NCI-H1105 (cell line): Measurements from ENCODE around the gene PRPSAP2.
"Not testable (repeated sequence)": the region's sequence is repeated elsewhere in the genome, so short reads cannot be mapped to it uniquely, and the experiment has no call there.

Experiments used
- DNase-seq: peaks from one replicate; lab custom pipeline; 2025; lab: John Stamatoyannopoulos, UW

The PRPSAP2 gene

DNA sequence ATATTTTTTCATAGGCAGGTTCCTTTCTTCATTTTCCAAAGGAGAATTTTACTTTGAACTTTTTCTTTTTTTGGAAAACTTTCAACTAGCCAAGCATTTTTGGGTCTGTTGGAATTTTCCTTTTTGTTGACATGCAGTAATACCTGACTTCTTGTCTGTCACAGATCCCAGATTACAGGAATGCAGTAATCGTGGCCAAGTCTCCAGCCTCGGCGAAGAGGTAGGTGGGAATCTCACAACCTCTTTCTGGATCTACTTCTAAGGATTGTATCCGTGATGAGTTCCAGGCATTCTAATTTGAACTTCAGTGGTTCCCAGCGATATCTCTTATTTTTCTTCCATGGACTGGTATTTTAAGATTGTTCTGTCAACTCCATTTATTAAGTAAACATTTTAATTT is 31.7 kb downstream of the PRPSAP2 start:
- no peak for DNase-seq

DNA sequence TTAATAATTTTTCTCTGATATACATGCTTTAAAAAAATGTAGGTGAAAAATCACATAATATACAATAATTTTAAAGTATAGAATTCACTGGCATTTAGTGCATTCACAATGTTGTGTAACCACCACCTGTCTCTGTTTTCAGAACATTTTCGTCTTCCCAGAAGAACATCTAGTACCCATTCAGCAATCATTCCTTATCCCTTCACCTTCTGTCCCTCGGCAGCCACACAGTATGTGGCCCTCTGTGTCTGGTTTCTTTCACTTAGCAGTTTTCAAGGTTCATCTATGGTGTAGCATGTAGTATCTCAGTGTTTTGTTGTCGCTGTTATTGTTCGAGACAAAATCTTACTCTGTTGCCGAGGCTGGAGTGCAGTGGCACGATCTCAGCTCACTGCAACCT is 33.6 kb downstream of the PRPSAP2 start:
- DNase-seq: no peak

GRCh38 chr17:18896146-18896545 is 38.2 kb downstream of the PRPSAP2 start:
- DNase-seq: no peak

GRCh38 chr17:18896947-18897346 is 39.0 kb downstream of the PRPSAP2 start:
- no peak for DNase-seq

GRCh38 chr17:18904482-18904881 is 46.6 kb downstream of the PRPSAP2 start:
- DNase-seq: no peak

DNA sequence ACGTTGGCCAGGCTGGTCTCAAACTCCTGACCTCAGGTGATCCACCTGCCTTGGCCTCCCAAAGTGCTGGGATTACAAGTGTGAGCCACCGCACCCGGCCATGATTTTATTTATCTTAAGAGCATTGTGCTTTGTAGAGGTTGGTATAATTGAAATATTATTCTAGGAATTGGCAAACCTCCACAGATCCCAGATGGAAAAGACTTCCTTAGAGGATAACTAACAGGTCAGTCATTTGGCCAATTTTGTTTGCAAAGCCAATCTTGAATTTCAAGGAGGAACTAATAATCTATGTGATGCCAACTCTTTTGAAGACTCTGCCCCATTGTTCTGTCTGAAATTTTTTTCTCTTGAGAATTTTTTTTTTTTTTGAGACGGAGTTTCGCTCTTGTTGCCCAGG is 47.3 kb downstream of the PRPSAP2 start:
- DNase-seq: no peak

GRCh38 chr17:18910326-18910725 is 52.4 kb downstream of the PRPSAP2 start:
- DNase-seq: no peak

GRCh38 chr17:18910881-18911280 is 53.0 kb downstream of the PRPSAP2 start:
- DNase-seq: no peak

DNA sequence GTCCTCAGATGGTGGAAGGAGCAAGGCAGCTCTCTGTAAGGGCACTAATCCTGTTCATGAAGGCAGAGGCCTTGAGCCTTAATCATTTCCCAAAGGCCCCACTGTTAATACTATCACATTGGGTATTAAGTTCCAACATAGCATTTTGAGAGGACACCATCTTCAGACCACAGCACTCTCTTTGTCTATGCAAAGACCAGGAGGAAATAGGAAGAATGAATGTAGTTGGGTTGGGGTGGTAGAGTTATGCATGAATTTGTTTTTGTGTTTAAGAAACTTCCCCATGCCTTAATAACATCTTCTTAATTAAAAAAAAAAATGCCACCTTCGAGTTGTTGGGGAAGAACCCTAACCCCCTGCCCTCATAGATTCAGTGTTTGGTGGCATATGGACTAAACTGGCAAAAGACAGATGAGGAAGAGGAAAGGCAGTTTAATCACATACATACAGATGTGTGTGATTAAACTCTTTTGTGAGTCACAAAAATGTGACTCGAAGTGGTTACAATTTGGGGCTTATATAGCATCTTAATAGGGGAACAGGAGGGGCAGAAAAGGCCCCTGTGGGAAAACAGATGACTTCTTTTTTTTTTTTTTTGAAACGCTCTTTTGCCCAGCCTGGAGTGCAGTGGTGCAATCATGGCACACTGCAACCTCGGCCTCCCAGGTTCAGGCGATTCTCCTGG is 59.0 kb downstream of the PRPSAP2 start:
- no peak for DNase-seq

GRCh38 chr17:18917506-18918032 is 59.6 kb downstream of the PRPSAP2 start:
- no peak for DNase-seq

DNA sequence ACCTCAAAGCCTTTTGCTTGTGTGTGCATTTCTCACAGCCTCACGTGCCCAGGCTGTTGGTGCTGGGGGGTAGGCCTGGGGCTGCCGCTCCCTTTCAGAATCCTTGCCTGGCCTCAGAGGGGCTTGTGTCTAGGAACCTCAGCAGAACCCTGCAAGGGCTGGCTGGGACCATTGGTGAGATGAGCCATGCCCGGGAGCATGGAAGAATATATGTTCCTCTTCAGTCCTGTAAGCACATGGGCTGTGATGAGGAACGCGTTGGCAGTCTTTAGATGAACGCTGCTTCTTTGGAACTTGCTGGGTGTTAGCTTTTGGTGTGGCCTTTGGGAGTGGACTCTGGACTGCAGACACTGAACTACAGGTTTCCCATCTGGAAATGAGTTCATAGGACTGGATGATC is 62.0 kb downstream of the PRPSAP2 start:
- no peak for DNase-seq

DNA sequence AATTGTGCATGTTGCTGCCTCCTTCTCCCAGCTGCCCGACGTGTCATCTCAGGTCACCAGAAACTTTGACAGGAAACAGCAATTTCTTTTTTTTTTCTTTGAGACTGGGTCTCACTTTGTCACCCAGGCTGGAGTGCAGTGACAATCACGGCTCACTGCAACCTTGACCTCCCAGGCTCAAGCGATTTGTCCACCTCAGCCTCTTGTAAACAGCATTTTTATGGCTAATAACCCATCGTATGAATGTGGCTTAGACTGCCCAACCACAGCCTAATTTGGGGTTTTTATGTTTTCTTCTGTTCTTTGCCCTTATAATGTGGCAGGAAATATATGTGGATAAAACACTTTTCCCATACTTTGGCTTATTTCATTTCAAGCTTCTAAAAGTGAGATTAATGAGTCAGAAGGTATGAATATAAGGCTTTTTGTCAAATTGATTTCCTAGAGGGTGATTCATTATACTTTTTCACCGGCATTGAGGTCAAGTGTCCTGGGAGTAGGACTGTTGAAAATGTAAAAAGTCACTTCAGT is 63.0 kb downstream of the PRPSAP2 start:
- DNase-seq: no peak

DNA sequence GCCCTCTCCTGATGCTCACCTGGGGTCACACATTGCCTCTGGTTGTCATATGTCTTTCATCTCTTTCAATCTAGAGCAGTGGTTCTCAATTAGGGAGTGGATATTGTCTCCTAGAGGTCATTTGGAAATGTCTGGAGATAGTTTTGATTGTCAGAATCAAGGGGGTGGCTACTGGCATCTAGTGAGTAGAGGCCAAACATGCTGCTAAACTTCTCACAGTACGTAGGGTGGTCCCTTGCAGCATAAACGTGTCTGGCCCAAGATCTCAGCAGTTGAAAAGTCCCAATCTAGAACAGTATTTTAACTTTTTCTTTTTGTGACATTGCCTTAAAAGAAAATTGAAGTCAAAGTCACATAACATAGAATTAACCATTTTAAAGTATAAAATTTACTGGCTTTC is 63.6 kb downstream of the PRPSAP2 start:
- no peak for DNase-seq

- no peak for DNase-seq
Observed at GRCh38 chr17:18921912-18922451, 64.1 kb downstream of the PRPSAP2 start.

DNA sequence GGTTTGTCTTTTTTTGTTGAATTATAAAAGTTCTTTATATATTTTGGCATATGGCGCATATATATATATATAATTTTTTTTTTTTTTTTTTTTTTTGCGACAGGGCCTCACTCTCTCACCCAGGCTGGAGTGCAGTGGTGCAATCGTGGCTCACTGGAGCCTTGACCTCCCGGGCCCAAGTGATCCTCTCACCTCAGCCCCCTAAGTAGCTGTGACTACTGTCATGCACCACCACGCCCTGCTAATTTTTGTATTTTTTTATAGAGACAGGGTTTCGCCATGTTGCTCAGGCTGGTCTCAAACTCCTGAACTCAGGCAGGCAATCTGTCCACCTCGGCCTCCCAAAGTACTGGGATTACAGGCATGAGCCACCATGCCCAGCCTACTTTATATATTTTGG is 64.7 kb downstream of the PRPSAP2 start:
- DNase-seq: not testable (repeated sequence)

- no peak for DNase-seq
Observed at GRCh38 chr17:18925187-18925586, 67.3 kb downstream of the PRPSAP2 start.

- DNase-seq: no peak
Observed at GRCh38 chr17:18928628-18929125, 70.7 kb downstream of the PRPSAP2 start.

DNA sequence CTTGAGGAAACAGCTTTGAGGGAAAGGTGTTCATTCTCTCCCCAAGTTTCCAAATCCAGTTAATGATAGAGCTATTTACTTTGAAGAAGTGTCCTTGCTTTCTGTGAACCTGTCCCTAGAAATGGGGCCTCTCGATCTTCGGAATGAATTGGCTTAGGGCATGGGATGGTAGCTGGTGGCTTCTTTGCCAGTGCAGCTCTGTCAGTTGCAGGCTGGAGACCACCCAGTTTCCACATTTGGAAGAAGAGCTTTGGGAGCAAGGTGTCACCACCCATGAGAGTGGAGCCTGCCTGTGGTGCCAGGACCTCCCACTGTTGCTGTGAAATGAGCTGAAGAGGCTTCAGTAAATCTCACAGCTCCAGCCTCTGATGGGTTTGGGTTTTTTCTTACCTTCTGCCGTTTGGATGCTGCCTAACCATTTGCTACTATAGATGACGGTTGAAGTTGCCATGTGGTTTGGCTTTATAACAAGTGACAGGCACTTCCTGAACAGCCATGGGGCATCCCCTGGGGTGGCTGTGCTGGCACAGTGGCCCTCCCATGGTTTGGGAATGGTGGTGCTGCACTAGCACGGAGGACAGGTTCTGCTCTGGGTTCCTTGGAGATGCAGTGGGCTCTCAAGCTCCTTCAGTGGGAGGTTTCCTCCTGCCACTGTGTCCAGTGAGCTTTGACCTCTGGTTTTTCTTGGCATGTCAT is 74.6 kb downstream of the PRPSAP2 start:
- no peak for DNase-seq

- no peak for DNase-seq
Observed at GRCh38 chr17:18933102-18934058, 75.4 kb downstream of the PRPSAP2 start.

- DNase-seq: no peak
Observed at GRCh38 chr17:18937981-18938691, 80.2 kb downstream of the PRPSAP2 start.

DNA sequence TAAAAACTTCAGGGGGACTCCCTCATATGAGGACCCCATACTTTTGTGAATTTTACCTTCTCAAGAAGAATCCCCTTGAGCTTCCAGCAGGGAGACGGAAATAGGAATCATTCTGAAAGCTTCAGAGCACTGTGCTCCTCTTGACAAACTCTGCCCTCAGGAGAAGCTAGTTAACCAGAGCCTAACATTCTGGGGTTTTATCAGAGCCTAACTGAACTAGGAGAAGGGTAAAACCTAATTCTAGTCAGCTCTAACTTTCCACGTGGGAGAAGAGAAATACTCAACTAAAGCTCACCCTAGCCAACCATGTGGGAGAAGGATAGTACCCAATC is 80.7 kb downstream of the PRPSAP2 start:
- DNase-seq: no peak
